A549 (cell line): ENCODE data around the gene CYP4F22.

Source experiments
- BHLHE40 ChIP-seq: IDR thresholded peaks from 2 replicates; pipeline ENCODE4 v1.6.1; 2012; ENCODE audit warnings: low read depth, low read length, inconsistent platforms
- CTCF ChIP-seq: fragments of >200 bp; sonication (Bioruptor Twin); formaldehyde crosslinking; IDR thresholded peaks from 3 replicates; pipeline ENCODE4 v1.5.1; 2016
- EP300 ChIP-seq, 2 experiments: fragments of >200 bp; sonication (Bioruptor Twin); formaldehyde crosslinking; IDR thresholded peaks; 2 replicates in 1 of 2; 3 replicates in 1 of 2; pipeline ENCODE4 v1.6.1; 2016 to 2017
- MAX ChIP-seq: IDR thresholded peaks from 2 replicates; pipeline ENCODE4 v1.6.1; 2012
- POLR2A ChIP-seq: IDR thresholded peaks from 2 replicates; pipeline ENCODE4 v1.6.1; 2012; ENCODE audit warnings: mild to moderate bottlenecking, low read length
- RAD21 ChIP-seq, 2 experiments: fragments of >200 bp in 1 of 2; sonication (Bioruptor Twin) in 1 of 2; formaldehyde crosslinking in 1 of 2; IDR thresholded peaks in 1 of 2; conservative IDR thresholded peaks in 1 of 2; 2 replicates in 1 of 2; 3 replicates in 1 of 2; pipeline ENCODE4 v1.6.1; 2012 to 2018; ENCODE audit warnings: inconsistent platforms in 1 of 2
- RARB ChIP-seq: fragments of 250-450 bp; sonication (Bioruptor Pico); IDR thresholded peaks from 2 replicates; pipeline ENCODE4 v1.8.0; 2021; ENCODE audit warnings: mild to moderate bottlenecking, moderate library complexity
- RCOR1 ChIP-seq: fragments of 150-350 bp; IDR thresholded peaks from 2 replicates; pipeline ENCODE4 v1.6.1; 2014; ENCODE audit warnings: antibody characterized with exemption, low read length, low read depth

GRCh38 chr19:15467734-15468214 lies 40.6 kb upstream of the CYP4F22 start:
- TF ChIP-seq EP300 (IDR thresholded peaks at IDR 0.05) (no peak), CTCF (no peak), MAX (no peak), RCOR1 (no peak), BHLHE40 (no peak), RARB (no peak), RAD21 (conservative IDR thresholded peaks at IDR 0.05 in 1 of 2, IDR thresholded peaks at IDR 0.05 in 1 of 2) (no peak), POLR2A (no peak)
